DND-41 (cell line): ENCODE measurements around the gene MOCOS.
"Not testable (repeated sequence)": the region's sequence is repeated elsewhere in the genome, so short reads cannot be mapped to it uniquely, and the experiment has no call there.

Source experiments
- ATAC-seq: fragments of 200-7000 bp; cut with Tn5 transposase; 3 replicates; pipeline ENCODE4 v1.9.1; 2021; ENCODE audit warnings: low read depth; ENCODE audit not compliant: insufficient read depth
- DNase-seq: peaks from one replicate; pipeline ENCODE4 v3.0.0-alpha.2; 2020
- H2AFZ ChIP-seq: 2 replicates; pipeline ENCODE4 v1.6.0; 2012; ENCODE audit warnings: low read depth, low read length
- H3K27ac ChIP-seq: 2 replicates; pipeline ENCODE4 v1.5.1; 2012; ENCODE audit warnings: low read length, inconsistent platforms
- H3K27me3 ChIP-seq: fragments of 200-600 bp; sonication (generic); 2 replicates; pipeline ENCODE4 v1.6.0; 2012; ENCODE audit warnings: low read length, mild to moderate bottlenecking, inconsistent platforms; ENCODE audit not compliant: insufficient read depth, poor library complexity
- H3K36me3 ChIP-seq: 2 replicates; pipeline ENCODE4 v1.5.1; 2012; ENCODE audit warnings: low read length, inconsistent platforms; ENCODE audit not compliant: insufficient read depth
- H3K4me1 ChIP-seq: 2 replicates; pipeline ENCODE4 v1.5.1; 2012; ENCODE audit warnings: mild to moderate bottlenecking, low read length; ENCODE audit not compliant: insufficient read depth
- H3K4me2 ChIP-seq: 2 replicates; pipeline ENCODE4 v1.6.0; 2012; ENCODE audit warnings: mild to moderate bottlenecking, moderate library complexity, low read length, inconsistent platforms; ENCODE audit not compliant: insufficient read depth
- H3K4me3 ChIP-seq, 2 experiments: fragments of 200-600 bp in 1 of 2; shearing (Covaris generic) in 1 of 2; 2 replicates each; pipeline ENCODE4 v1.5.1; 2012 to 2016; ENCODE audit warnings: inconsistent platforms in 2 of 2, low read length in 2 of 2, mild to moderate bottlenecking in 2 of 2, low read depth in 1 of 2, moderate library complexity in 1 of 2
- H3K79me2 ChIP-seq: 2 replicates; pipeline ENCODE4 v1.6.0; 2012; ENCODE audit warnings: low read length, inconsistent platforms; ENCODE audit not compliant: insufficient read depth
- H3K9ac ChIP-seq: 2 replicates; pipeline ENCODE4 v1.6.0; 2012; ENCODE audit warnings: low read depth, mild to moderate bottlenecking, inconsistent platforms, low read length, moderate library complexity
- H3K9me3 ChIP-seq: 2 replicates; pipeline ENCODE4 v1.5.1; 2012; ENCODE audit warnings: low read length, moderate library complexity, mild to moderate bottlenecking, inconsistent platforms; ENCODE audit not compliant: insufficient read depth, severe bottlenecking
- H4K20me1 ChIP-seq: 2 replicates; pipeline ENCODE4 v1.6.0; 2012; ENCODE audit warnings: low read length; ENCODE audit not compliant: insufficient read depth
- CTCF ChIP-seq: IDR thresholded peaks from 2 replicates; pipeline ENCODE4 v1.5.1; 2012; ENCODE audit warnings: borderline replicate concordance, low read length, moderate library complexity, mild to moderate bottlenecking; ENCODE audit not compliant: poor library complexity, severe bottlenecking; ENCODE audit errors: extremely low read depth
- EZH2 ChIP-seq: IDR thresholded peaks from 3 replicates; pipeline ENCODE4 v1.6.1; 2012; ENCODE audit warnings: borderline replicate concordance, low read depth, mild to moderate bottlenecking, moderate library complexity, low read length, inconsistent platforms; ENCODE audit not compliant: severe bottlenecking

The MOCOS gene

GRCh38 chr18:36160959-36161371 is 26.3 kb upstream of the MOCOS start:
- no peak overlapping the region for H3K27ac ChIP-seq
- no peak overlapping the region for H3K9ac ChIP-seq
- H3K4me1 ChIP-seq: no peaks in the 10 kb centered on the region
- no peaks in the 10 kb centered on the region for H3K27me3 ChIP-seq
- H2AFZ ChIP-seq: no peak overlapping the region
- DNase-seq (no peak), ATAC-seq (no peak)
- H3K36me3 ChIP-seq: peaks cover 91% of the 10 kb centered on the region
- TF ChIP-seq CTCF (no peak), EZH2 (no peak)
- no peaks in the 10 kb centered on the region for H3K79me2 ChIP-seq
- no peaks in the 10 kb centered on the region for H3K9me3 ChIP-seq
- H4K20me1 ChIP-seq: peaks cover 10% of the 10 kb centered on the region; the same call in 1 of the 2 replicates
- no peak overlapping the region for H3K4me2 ChIP-seq
- H3K4me3 ChIP-seq: no peak overlapping the region

GRCh38 chr18:36162981-36163380 is 24.3 kb upstream of the MOCOS start:
- Histone ChIP-seq H3K27me3 (no peaks in the 10 kb centered on the region), H3K9me3 (no peaks in the 10 kb centered on the region), H3K9ac (no peak overlapping the region), H3K4me2 (no peak overlapping the region), H3K36me3 (peaks cover 92% of the 10 kb centered on the region), H3K27ac (no peak overlapping the region), H4K20me1 (peaks cover 10% of the 10 kb centered on the region; the same call in 1 of the 2 replicates), H2AFZ (no peak overlapping the region), H3K4me1 (no peaks in the 10 kb centered on the region), H3K79me2 (no peaks in the 10 kb centered on the region), H3K4me3 (no peak overlapping the region)
- no peak for DNase-seq
- no peak for ATAC-seq
- TF ChIP-seq CTCF (no peak), EZH2 (no peak)

GRCh38 chr18:36167692-36168218 is 19.5 kb upstream of the MOCOS start:
- Histone ChIP-seq H3K4me3 (no peak overlapping the region), H3K79me2 (no peaks in the 10 kb centered on the region), H3K9ac (no peak overlapping the region), H3K4me1 (no peaks in the 10 kb centered on the region), H2AFZ (no peak overlapping the region), H3K27me3 (no peaks in the 10 kb centered on the region), H4K20me1 (peaks cover 3% of the 10 kb centered on the region; the same call in 1 of the 2 replicates), H3K9me3 (no peaks in the 10 kb centered on the region), H3K27ac (no peak overlapping the region), H3K4me2 (no peak overlapping the region), H3K36me3 (peaks cover 84% of the 10 kb centered on the region)
- no peak for ATAC-seq
- DNase-seq: no peak
- TF ChIP-seq EZH2 (no peak), CTCF (no peak)

GRCh38 chr18:36168296-36168695 is 19.0 kb upstream of the MOCOS start:
- H3K36me3 ChIP-seq: peaks cover 85% of the 10 kb centered on the region
- H3K4me3 ChIP-seq: not testable (repeated sequence)

More at GRCh38 chr18:36168296-36168695, 19.0 kb upstream of the MOCOS start:
- not testable (repeated sequence) for H2AFZ ChIP-seq, H3K4me1 ChIP-seq, H3K27me3 ChIP-seq, H4K20me1 ChIP-seq, ATAC-seq, H3K9me3 ChIP-seq, H3K4me2 ChIP-seq, DNase-seq, H3K27ac ChIP-seq, H3K79me2 ChIP-seq, H3K9ac ChIP-seq
